Coronary artery (tissue), 2 donors: ENCODE data around the gene MRPL54.

Experiments used
- DNase-seq: peaks from one replicate; pipeline ENCODE4 v3.0.0-alpha.2; 2017; ENCODE audit warnings: low spot score
- H3K27ac ChIP-seq, 2 donors: fragments of 200-600 bp; sonication (generic); one replicate each; pipeline ENCODE4 v1.5.1; 2016 to 2019
- H3K4me3 ChIP-seq: fragments of 200-600 bp; sonication (generic); 2 replicates; pipeline ENCODE4 v1.5.1; 2016; ENCODE audit warnings: mild to moderate bottlenecking, moderate library complexity
- TF ChIP-seq, protein P1 (sequence below): fragments of 200-600 bp; sonication (generic); IDR thresholded peaks from one replicate; pipeline ENCODE4 v1.5.1; 2019; ENCODE audit warnings: antibody characterized with exemption

Gene MRPL54

GRCh38 chr19:3816566-3817218 lies 54.2 kb downstream of the MRPL54 start:
- DNase-seq, result no peak
- TF ChIP-seq, protein P1, sequence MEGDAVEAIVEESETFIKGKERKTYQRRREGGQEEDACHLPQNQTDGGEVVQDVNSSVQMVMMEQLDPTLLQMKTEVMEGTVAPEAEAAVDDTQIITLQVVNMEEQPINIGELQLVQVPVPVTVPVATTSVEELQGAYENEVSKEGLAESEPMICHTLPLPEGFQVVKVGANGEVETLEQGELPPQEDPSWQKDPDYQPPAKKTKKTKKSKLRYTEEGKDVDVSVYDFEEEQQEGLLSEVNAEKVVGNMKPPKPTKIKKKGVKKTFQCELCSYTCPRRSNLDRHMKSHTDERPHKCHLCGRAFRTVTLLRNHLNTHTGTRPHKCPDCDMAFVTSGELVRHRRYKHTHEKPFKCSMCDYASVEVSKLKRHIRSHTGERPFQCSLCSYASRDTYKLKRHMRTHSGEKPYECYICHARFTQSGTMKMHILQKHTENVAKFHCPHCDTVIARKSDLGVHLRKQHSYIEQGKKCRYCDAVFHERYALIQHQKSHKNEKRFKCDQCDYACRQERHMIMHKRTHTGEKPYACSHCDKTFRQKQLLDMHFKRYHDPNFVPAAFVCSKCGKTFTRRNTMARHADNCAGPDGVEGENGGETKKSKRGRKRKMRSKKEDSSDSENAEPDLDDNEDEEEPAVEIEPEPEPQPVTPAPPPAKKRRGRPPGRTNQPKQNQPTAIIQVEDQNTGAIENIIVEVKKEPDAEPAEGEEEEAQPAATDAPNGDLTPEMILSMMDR, result no peak
- H3K27ac ChIP-seq, result no peak overlapping the region
- no peak overlapping the region for H3K4me3 ChIP-seq
